OCI-LY1 (cell line): Measurements from ENCODE around the gene THBS3.

ENCODE experiments used
- EZH2 ChIP-seq: fragments of 200-600 bp; sonication (generic), shearing (Covaris generic); IDR thresholded peaks from 2 replicates; pipeline ENCODE4 v1.8.0; 2017; ENCODE audit warnings: borderline replicate concordance, mixed run types, mild to moderate bottlenecking, antibody characterized with exemption, low read length, moderate library complexity, mixed read lengths
- TF ChIP-seq, protein P1 (sequence below): fragments of 200-600 bp; sonication (generic), shearing (Covaris generic); IDR thresholded peaks from 2 replicates; pipeline ENCODE4 v1.5.1; 2017; ENCODE audit warnings: mild to moderate bottlenecking, antibody characterized with exemption, low read length, moderate library complexity, mixed read lengths

GRCh38 chr1:155247667-155248553 is 40.2 kb upstream of the THBS3 start:
- TF ChIP-seq, protein P1, sequence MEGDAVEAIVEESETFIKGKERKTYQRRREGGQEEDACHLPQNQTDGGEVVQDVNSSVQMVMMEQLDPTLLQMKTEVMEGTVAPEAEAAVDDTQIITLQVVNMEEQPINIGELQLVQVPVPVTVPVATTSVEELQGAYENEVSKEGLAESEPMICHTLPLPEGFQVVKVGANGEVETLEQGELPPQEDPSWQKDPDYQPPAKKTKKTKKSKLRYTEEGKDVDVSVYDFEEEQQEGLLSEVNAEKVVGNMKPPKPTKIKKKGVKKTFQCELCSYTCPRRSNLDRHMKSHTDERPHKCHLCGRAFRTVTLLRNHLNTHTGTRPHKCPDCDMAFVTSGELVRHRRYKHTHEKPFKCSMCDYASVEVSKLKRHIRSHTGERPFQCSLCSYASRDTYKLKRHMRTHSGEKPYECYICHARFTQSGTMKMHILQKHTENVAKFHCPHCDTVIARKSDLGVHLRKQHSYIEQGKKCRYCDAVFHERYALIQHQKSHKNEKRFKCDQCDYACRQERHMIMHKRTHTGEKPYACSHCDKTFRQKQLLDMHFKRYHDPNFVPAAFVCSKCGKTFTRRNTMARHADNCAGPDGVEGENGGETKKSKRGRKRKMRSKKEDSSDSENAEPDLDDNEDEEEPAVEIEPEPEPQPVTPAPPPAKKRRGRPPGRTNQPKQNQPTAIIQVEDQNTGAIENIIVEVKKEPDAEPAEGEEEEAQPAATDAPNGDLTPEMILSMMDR = no peak
- TF ChIP-seq EZH2 = no peak
